Liver (tissue), 9 donors: ENCODE data around the gene PRSS56. TPM values are rescaled to one million over a fixed set of nuclear protein-coding genes. Genes with fewer than 3 reads are reported as not detected.

Experiments
- DNase-seq: peaks from one replicate; pipeline ENCODE4 v3.0.0-alpha.2; 2017; ENCODE audit warnings: low spot score
- H3K27ac ChIP-seq, 2 donors: one replicate each; pipeline ENCODE4 v1.7.0; 2013; ENCODE audit warnings: inconsistent platforms in 2 of 2, low read length in 2 of 2, control low read depth in 1 of 2, low read depth in 1 of 2, mild to moderate bottlenecking in 1 of 2
- H3K27me3 ChIP-seq, 4 donors: one replicate each; pipeline versions ENCODE4 v1.6.1 to v1.7.0; 2013; ENCODE audit warnings: low read length in 3 of 4, inconsistent platforms in 1 of 4, mild to moderate bottlenecking in 1 of 4, moderate library complexity in 1 of 4; ENCODE audit not compliant: control insufficient read depth in 4 of 4, insufficient read depth in 4 of 4
- H3K36me3 ChIP-seq, 4 donors: one replicate each; pipeline versions ENCODE4 v1.6.1 to v1.7.0; 2013; ENCODE audit warnings: low read length in 3 of 4, mild to moderate bottlenecking in 3 of 4, low read depth in 1 of 4, moderate library complexity in 1 of 4; ENCODE audit not compliant: control insufficient read depth in 4 of 4, insufficient read depth in 3 of 4
- H3K4me1 ChIP-seq, 4 donors: one replicate each; pipeline versions ENCODE4 v1.6.1 to v1.7.0; 2013; ENCODE audit warnings: low read length in 3 of 4, mild to moderate bottlenecking in 3 of 4, moderate library complexity in 1 of 4; ENCODE audit not compliant: control insufficient read depth in 4 of 4, insufficient read depth in 4 of 4
- H3K4me3 ChIP-seq, 3 donors: one replicate each; pipeline versions ENCODE4 v1.6.1 to v1.7.0; 2013; ENCODE audit warnings: low read length in 3 of 3, control low read depth in 1 of 3, low read depth in 1 of 3, mild to moderate bottlenecking in 1 of 3
- H3K9ac ChIP-seq, 2 donors: one replicate each; pipeline ENCODE4 v1.7.0; 2013; ENCODE audit warnings: low read length in 2 of 2, mild to moderate bottlenecking in 2 of 2, moderate library complexity in 2 of 2, control low read depth in 1 of 2, low read depth in 1 of 2
- H3K9me3 ChIP-seq, 4 donors: one replicate each; pipeline versions ENCODE4 v1.6.1 to v1.7.0; 2013; ENCODE audit warnings: low read length in 3 of 4; ENCODE audit not compliant: control insufficient read depth in 4 of 4
- EGR1 ChIP-seq, 2 donors: IDR thresholded peaks; 2 replicates each; pipeline ENCODE4 v1.6.1; 2016 to 2018; ENCODE audit warnings: antibody characterized with exemption in 2 of 2, low read depth in 2 of 2
- FOXA1 ChIP-seq: IDR thresholded peaks from 2 replicates; pipeline ENCODE4 v1.6.1; 2016; ENCODE audit warnings: antibody characterized with exemption
- FOXA2 ChIP-seq: IDR thresholded peaks from 2 replicates; pipeline ENCODE4 v1.6.1; 2016; ENCODE audit warnings: antibody characterized with exemption
- GABPA ChIP-seq, 2 donors: IDR thresholded peaks in 1 of 2; conservative IDR thresholded peaks in 1 of 2; 2 replicates each; pipeline ENCODE4 v1.6.1; 2016; ENCODE audit warnings: antibody characterized with exemption in 2 of 2, mild to moderate bottlenecking in 1 of 2, moderate library complexity in 1 of 2
- HNF4A ChIP-seq, 2 donors: conservative IDR thresholded peaks; 2 replicates each; pipeline ENCODE4 v1.6.1; 2016; ENCODE audit warnings: antibody characterized with exemption in 2 of 2, mild to moderate bottlenecking in 2 of 2
- HNF4G ChIP-seq: IDR thresholded peaks from 2 replicates; pipeline ENCODE4 v1.6.1; 2016; ENCODE audit warnings: antibody characterized with exemption
- JUND ChIP-seq, 2 donors: IDR thresholded peaks; 2 replicates each; pipeline ENCODE4 v1.6.1; 2016; ENCODE audit warnings: antibody characterized with exemption in 2 of 2
- NR2F2 ChIP-seq: IDR thresholded peaks from 2 replicates; pipeline ENCODE4 v1.6.1; 2016; ENCODE audit warnings: antibody characterized with exemption
- RAD21 ChIP-seq, 2 donors: IDR thresholded peaks; 2 replicates each; pipeline ENCODE4 v1.6.1; 2016; ENCODE audit warnings: antibody characterized with exemption in 2 of 2, mild to moderate bottlenecking in 2 of 2
- RXRA ChIP-seq, 2 donors: IDR thresholded peaks; 2 replicates each; pipeline ENCODE4 v1.6.1; 2017 to 2018; ENCODE audit warnings: antibody characterized with exemption in 2 of 2, mild to moderate bottlenecking in 1 of 2
- TAF1 ChIP-seq: conservative IDR thresholded peaks from 2 replicates; pipeline ENCODE4 v1.6.1; 2016; ENCODE audit warnings: antibody characterized with exemption, mild to moderate bottlenecking
- YY1 ChIP-seq: IDR thresholded peaks from 2 replicates; pipeline ENCODE4 v1.6.1; 2016; ENCODE audit warnings: antibody characterized with exemption, mild to moderate bottlenecking
- WGBS: extraction: QIAGEN DNeasy Blood & Tissue Kit; methylation state at CpG from one replicate; pipeline ENCODE4 v1.1.7; 2013; 5-methylcytosine and 5-hydroxymethylcytosine counted together
- polyA plus RNA-seq, 2 donors: library from polyadenylated mRNA; stranded (reverse) in 1 of 2; unstranded in 1 of 2; fragments of 200-250 nt in 1 of 2; fragments of >200 nt in 1 of 2; fragmentation: Nextera tagmentation in 1 of 2; extraction: Ambion mirVana in 1 of 2; gene quantifications; one replicate each; pipeline versions ENCODE4 v1.2.1 to v1.2.3, GENCODE V29; 2013 to 2015
- total RNA-seq, 2 donors: library from RNA; depleted of rRNA; stranded (reverse); fragments of >200 nt; gene quantifications; one replicate each; pipeline ENCODE4 v1.2.3, GENCODE V29; 2014
- TF ChIP-seq, protein P1 (sequence below): IDR thresholded peaks from 2 replicates; pipeline ENCODE4 v1.6.1; 2016; ENCODE audit warnings: antibody characterized with exemption
- TF ChIP-seq, protein P2 (sequence below): IDR thresholded peaks from 2 replicates; pipeline ENCODE4 v1.6.1; 2016; ENCODE audit warnings: antibody characterized with exemption
- TF ChIP-seq, protein P3 (sequence below): fragments of 150-350 bp; IDR thresholded peaks from 2 replicates; pipeline ENCODE4 v1.5.1; 2017; ENCODE audit warnings: improper control_type of control experiment, low read depth, low read length; ENCODE audit not compliant: missing input control
- TF ChIP-seq, protein P4 (sequence below): IDR thresholded peaks from 2 replicates; pipeline ENCODE4 v1.6.1; 2016; ENCODE audit warnings: antibody characterized with exemption, mild to moderate bottlenecking
- TF ChIP-seq, protein P5 (sequence below): IDR thresholded peaks from 2 replicates; pipeline ENCODE4 v1.6.1; 2016; ENCODE audit warnings: antibody characterized with exemption
- donor health status: healthy.
- donor health status: healthy.
- donor health status: healthy.
- donor health status: healthy.
- donor health status: healthy.

Gene PRSS56
- total and polyA plus RNA-seq, 4 donors: 0.02 TPM; not detected in 3

DNA sequence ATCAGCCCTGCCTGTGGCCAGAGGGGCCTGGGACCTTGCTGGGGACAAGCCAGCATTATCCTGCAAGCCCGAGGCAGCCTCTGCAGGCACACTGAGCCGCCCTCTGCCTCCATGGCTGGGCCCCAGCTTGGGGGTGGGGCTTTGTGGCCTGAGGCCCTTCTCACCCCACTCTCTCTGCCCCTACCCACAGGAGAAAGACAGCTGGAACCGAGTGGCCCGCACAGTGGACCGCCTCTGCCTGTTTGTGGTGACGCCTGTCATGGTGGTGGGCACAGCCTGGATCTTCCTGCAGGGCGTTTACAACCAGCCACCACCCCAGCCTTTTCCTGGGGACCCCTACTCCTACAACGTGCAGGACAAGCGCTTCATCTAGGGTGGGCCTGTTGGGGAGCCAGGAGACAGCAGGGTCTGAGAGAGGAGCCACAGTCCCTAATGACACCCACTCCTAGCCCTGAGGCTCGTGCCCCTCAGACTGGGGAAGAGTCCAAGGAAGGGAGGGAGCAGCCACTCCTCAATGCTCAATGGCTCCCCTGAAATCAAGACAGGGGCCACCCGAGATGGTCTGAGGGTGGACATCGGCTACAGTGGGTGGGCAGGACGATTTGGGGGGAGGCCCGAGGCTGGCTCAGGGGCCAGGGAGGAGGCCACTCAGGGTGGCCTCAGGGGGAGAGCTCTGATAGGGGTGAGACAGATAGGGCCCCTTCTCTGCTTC is 14.9 kb downstream of the PRSS56 start:
- H3K27ac ChIP-seq: no peak overlapping the region
- no peaks in the 10 kb centered on the region for H3K27me3 ChIP-seq
- no peak for TF ChIP-seq FOXA1
- TF ChIP-seq, protein P1, sequence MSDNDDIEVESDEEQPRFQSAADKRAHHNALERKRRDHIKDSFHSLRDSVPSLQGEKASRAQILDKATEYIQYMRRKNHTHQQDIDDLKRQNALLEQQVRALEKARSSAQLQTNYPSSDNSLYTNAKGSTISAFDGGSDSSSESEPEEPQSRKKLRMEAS: no peak
- no peak for TF ChIP-seq EGR1 (IDR thresholded peaks at IDR 0.05; ENCODE audit: low read depth in 2 of 2)
- no peak for TF ChIP-seq RXRA (IDR thresholded peaks at IDR 0.05)
- TF ChIP-seq TAF1: no peak
- no peak for TF ChIP-seq JUND (IDR thresholded peaks at IDR 0.05)
- TF ChIP-seq HNF4A (conservative IDR thresholded peaks at IDR 0.05): no peak
- TF ChIP-seq RAD21 (IDR thresholded peaks at IDR 0.05): no peak
- TF ChIP-seq FOXA2: no peak
- TF ChIP-seq NR2F2: no peak
- no peak for TF ChIP-seq HNF4G
- TF ChIP-seq, protein P2, sequence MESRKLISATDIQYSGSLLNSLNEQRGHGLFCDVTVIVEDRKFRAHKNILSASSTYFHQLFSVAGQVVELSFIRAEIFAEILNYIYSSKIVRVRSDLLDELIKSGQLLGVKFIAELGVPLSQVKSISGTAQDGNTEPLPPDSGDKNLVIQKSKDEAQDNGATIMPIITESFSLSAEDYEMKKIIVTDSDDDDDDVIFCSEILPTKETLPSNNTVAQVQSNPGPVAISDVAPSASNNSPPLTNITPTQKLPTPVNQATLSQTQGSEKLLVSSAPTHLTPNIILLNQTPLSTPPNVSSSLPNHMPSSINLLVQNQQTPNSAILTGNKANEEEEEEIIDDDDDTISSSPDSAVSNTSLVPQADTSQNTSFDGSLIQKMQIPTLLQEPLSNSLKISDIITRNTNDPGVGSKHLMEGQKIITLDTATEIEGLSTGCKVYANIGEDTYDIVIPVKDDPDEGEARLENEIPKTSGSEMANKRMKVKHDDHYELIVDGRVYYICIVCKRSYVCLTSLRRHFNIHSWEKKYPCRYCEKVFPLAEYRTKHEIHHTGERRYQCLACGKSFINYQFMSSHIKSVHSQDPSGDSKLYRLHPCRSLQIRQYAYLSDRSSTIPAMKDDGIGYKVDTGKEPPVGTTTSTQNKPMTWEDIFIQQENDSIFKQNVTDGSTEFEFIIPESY: no peak
- TF ChIP-seq, protein P3, sequence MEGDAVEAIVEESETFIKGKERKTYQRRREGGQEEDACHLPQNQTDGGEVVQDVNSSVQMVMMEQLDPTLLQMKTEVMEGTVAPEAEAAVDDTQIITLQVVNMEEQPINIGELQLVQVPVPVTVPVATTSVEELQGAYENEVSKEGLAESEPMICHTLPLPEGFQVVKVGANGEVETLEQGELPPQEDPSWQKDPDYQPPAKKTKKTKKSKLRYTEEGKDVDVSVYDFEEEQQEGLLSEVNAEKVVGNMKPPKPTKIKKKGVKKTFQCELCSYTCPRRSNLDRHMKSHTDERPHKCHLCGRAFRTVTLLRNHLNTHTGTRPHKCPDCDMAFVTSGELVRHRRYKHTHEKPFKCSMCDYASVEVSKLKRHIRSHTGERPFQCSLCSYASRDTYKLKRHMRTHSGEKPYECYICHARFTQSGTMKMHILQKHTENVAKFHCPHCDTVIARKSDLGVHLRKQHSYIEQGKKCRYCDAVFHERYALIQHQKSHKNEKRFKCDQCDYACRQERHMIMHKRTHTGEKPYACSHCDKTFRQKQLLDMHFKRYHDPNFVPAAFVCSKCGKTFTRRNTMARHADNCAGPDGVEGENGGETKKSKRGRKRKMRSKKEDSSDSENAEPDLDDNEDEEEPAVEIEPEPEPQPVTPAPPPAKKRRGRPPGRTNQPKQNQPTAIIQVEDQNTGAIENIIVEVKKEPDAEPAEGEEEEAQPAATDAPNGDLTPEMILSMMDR: no peak
- TF ChIP-seq, protein P4, sequence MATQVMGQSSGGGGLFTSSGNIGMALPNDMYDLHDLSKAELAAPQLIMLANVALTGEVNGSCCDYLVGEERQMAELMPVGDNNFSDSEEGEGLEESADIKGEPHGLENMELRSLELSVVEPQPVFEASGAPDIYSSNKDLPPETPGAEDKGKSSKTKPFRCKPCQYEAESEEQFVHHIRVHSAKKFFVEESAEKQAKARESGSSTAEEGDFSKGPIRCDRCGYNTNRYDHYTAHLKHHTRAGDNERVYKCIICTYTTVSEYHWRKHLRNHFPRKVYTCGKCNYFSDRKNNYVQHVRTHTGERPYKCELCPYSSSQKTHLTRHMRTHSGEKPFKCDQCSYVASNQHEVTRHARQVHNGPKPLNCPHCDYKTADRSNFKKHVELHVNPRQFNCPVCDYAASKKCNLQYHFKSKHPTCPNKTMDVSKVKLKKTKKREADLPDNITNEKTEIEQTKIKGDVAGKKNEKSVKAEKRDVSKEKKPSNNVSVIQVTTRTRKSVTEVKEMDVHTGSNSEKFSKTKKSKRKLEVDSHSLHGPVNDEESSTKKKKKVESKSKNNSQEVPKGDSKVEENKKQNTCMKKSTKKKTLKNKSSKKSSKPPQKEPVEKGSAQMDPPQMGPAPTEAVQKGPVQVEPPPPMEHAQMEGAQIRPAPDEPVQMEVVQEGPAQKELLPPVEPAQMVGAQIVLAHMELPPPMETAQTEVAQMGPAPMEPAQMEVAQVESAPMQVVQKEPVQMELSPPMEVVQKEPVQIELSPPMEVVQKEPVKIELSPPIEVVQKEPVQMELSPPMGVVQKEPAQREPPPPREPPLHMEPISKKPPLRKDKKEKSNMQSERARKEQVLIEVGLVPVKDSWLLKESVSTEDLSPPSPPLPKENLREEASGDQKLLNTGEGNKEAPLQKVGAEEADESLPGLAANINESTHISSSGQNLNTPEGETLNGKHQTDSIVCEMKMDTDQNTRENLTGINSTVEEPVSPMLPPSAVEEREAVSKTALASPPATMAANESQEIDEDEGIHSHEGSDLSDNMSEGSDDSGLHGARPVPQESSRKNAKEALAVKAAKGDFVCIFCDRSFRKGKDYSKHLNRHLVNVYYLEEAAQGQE: no peak
- no peak for TF ChIP-seq GABPA (IDR thresholded peaks at IDR 0.05 in 1 of 2, conservative IDR thresholded peaks at IDR 0.05 in 1 of 2)
- TF ChIP-seq, protein P5, sequence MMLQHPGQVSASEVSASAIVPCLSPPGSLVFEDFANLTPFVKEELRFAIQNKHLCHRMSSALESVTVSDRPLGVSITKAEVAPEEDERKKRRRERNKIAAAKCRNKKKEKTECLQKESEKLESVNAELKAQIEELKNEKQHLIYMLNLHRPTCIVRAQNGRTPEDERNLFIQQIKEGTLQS: no peak
- no peak for TF ChIP-seq YY1
- H3K4me3 ChIP-seq: no peak overlapping the region
- peaks cover 0 to 3% (median under 1%) of the 10 kb centered on the region in 4 donors for H3K9me3 ChIP-seq
- no peak overlapping the region for H3K9ac ChIP-seq
- WGBS: 86% methylated on average over 14 of the region's 14 CpGs
- no peaks in the 10 kb centered on the region for H3K36me3 ChIP-seq
- no peak for DNase-seq
- H3K4me1 ChIP-seq: no peaks in the 10 kb centered on the region
